Left lung (tissue), 10 donors: ENCODE measurements around the gene PAFAH1B2. TPM values are rescaled to one million over a fixed set of nuclear protein-coding genes. Genes with fewer than 3 reads are reported as not detected.
A peak's percentile ranks its signal among the peaks of the same experiment; 100 is the strongest.

Experiments
- ATAC-seq: fragments of 200-7000 bp; cut with Tn5 transposase; one replicate; pipeline ENCODE4 v1.9.1; 2020; ENCODE audit warnings: moderate library complexity
- DNase-seq, 4 donors: peaks; one replicate each; pipeline ENCODE4 v3.0.0-alpha.2; 2013 to 2020
- H3K27ac ChIP-seq, 2 donors: fragments of 200-600 bp; sonication (generic) in 1 of 2; one replicate each; pipeline versions ENCODE4 v1.5.0 to v1.8.0; 2020 to 2021
- H3K27me3 ChIP-seq, 2 donors: fragments of 200-600 bp; sonication (generic) in 1 of 2; one replicate each; pipeline versions ENCODE4 v1.5.0 to v1.8.0; 2020 to 2021
- H3K36me3 ChIP-seq, 2 donors: fragments of 200-600 bp; sonication (generic) in 1 of 2; one replicate each; pipeline versions ENCODE4 v1.5.0 to v1.8.0; 2020 to 2021
- H3K4me1 ChIP-seq, 2 donors: fragments of 200-600 bp; one replicate each; pipeline ENCODE4 v1.8.0; 2021
- H3K4me3 ChIP-seq, 2 donors: fragments of 200-600 bp; sonication (generic) in 1 of 2; one replicate each; pipeline versions ENCODE4 v1.5.0 to v1.8.0; 2020 to 2021; ENCODE audit warnings: mild to moderate bottlenecking in 1 of 2
- H3K9me3 ChIP-seq, 2 donors: fragments of 200-600 bp; sonication (generic) in 1 of 2; one replicate each; pipeline versions ENCODE4 v1.5.0 to v1.8.0; 2020 to 2021
- CTCF ChIP-seq, 2 donors: fragments of 200-600 bp; sonication (generic) in 1 of 2; IDR thresholded peaks; one replicate each; pipeline versions ENCODE4 v1.5.0 to v1.8.0; 2021; ENCODE audit warnings: antibody characterized with exemption in 2 of 2
- intact Hi-C, 2 donors: fragments of 100-400 bp; cut with DNase I; formaldehyde crosslinking; loops; one replicate each; pipeline versions ENCODE4 v1.11.2 to v1.14.2; 2022
- polyA plus RNA-seq, 6 donors: library from polyadenylated mRNA; unstranded; fragments of 120-200 nt; gene quantifications; one replicate each; pipeline ENCODE4 v1.2.1, GENCODE V29; 2013; ENCODE audit not compliant: insufficient read length in 6 of 6
- total RNA-seq, 2 donors: library from RNA; stranded (reverse); fragmentation: NEBNext Ultra II Directional; extraction: Animal tissue kit (Norgen Biotek cat#: 25700); gene quantifications; one replicate each; pipeline ENCODE4 v1.2.1, GENCODE V29; 2021
- donor health status: DM: no; HTN: yes; CAD: no.
- donor health status: DM: no; HTN: no; CAD: no.

PAFAH1B2 gene
- total and polyA plus RNA-seq, 8 donors: 58.9 to 82.3 (median 67.5) TPM

- no peak for TF ChIP-seq CTCF (IDR thresholded peaks at IDR 0.05)
- H3K36me3 ChIP-seq: peaks cover 0 to 94% of the 10 kb centered on the region in 2 donors
- peak; percentile 70 for ATAC-seq
These were observed 77.9 kb downstream of the PAFAH1B2 start for GRCh38 chr11:117221775-117222517.

GRCh38 chr11:117222991-117223740 lies 79.1 kb downstream of the PAFAH1B2 start:
- DNase-seq (no peak), ATAC-seq (no peak)
- Histone ChIP-seq H3K27ac (no peak overlapping the region), H3K27me3 (no peaks in the 10 kb centered on the region), H3K9me3 (no peaks in the 10 kb centered on the region), H3K4me1 (peaks cover 12 to 20% of the 10 kb centered on the region in 2 donors), H3K36me3 (peaks cover 0 to 94% of the 10 kb centered on the region in 2 donors), H3K4me3 (no peak overlapping the region)
- intact Hi-C loops: no loop called here
- TF ChIP-seq CTCF (IDR thresholded peaks at IDR 0.05): no peak

More at GRCh38 chr11:117221775-117222517, 77.9 kb downstream of the PAFAH1B2 start:
- Histone ChIP-seq H3K4me3 (no peak overlapping the region), H3K9me3 (no peaks in the 10 kb centered on the region), H3K27ac (peak overlapping the region in 1 of 2 donors; percentile 69), H3K4me1 (peaks cover 12 to 20% of the 10 kb centered on the region in 2 donors), H3K27me3 (no peaks in the 10 kb centered on the region)
- peak in 1 of 4 donors; percentile 41 for DNase-seq
- intact Hi-C loops: no loop called here

GRCh38 chr11:117223741-117224689 lies 79.9 kb downstream of the PAFAH1B2 start:
- H3K27ac ChIP-seq: no peak overlapping the region
- ATAC-seq (no peak), DNase-seq (no peak)
- intact Hi-C loops: no loop called here
- H3K4me3 ChIP-seq: no peak overlapping the region
- peaks cover 0 to 94% of the 10 kb centered on the region in 2 donors for H3K36me3 ChIP-seq
- H3K27me3 ChIP-seq: no peaks in the 10 kb centered on the region
- H3K9me3 ChIP-seq: no peaks in the 10 kb centered on the region
- no peak for TF ChIP-seq CTCF (IDR thresholded peaks at IDR 0.05)
- H3K4me1 ChIP-seq: peaks cover 12 to 20% of the 10 kb centered on the region in 2 donors

DNA sequence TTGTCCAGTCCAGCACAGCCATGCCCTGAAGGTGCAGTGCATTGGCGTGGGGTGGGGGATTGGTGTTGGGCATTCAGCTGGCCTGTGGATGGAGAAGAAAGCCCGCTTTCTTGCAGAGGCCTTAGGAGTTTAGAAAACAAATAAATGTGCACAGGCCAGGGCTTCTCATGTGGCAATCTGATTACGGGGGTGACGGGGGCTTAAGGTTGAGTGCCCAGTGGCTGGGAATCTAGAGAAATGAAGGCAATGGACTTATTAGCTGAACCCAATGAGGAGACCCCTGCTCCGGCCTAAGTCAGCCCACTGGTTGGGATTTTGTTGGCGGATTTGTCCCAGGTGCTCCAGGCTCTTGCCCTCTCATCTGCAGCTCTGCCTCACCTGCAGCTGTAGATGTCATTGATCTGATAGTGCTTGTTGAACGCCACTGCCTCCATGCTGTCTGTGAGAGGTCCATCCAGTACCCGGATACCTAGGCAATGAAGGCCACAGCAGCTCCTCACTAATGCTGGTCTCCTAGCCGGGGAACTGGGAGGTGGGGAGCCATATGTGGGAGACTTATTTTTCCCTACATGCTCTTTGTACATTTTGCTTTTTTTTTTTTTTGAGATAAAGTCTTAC lies 81.6 kb downstream of the PAFAH1B2 start:
- Histone ChIP-seq H3K4me3 (no peak overlapping the region), H3K36me3 (peaks cover 0 to 90% of the 10 kb centered on the region in 2 donors), H3K9me3 (no peaks in the 10 kb centered on the region), H3K27ac (no peak overlapping the region), H3K27me3 (no peaks in the 10 kb centered on the region), H3K4me1 (peaks cover 16 to 29% of the 10 kb centered on the region in 2 donors)
- no peak for TF ChIP-seq CTCF (IDR thresholded peaks at IDR 0.05)
- intact Hi-C loops: no loop called here
- DNase-seq (no peak), ATAC-seq (no peak)

Other genes with a start within 250 kb of the PAFAH1B2 start
- gene SIK3, start 45.9 kb upstream of the PAFAH1B2 start, total RNA-seq: 10 to 100 TPM; 28.0 to 49.6 TPM
- gene SIK3, start 45.9 kb upstream of the PAFAH1B2 start, polyA plus RNA-seq: 10 to 100 TPM; 31.4 to 40.2 (median 35.9) TPM
- gene SIDT2, start 34.5 kb downstream of the PAFAH1B2 start, total RNA-seq: 100 to 1,000 TPM in 1 of 2 donors, 10 to 100 TPM in 1; 66.1 to 112 TPM
- 10 to 100 TPM; 29.2 to 34.5 (median 32.8) TPM for gene SIDT2, start 34.5 kb downstream of the PAFAH1B2 start, polyA plus RNA-seq
- 100 to 1,000 TPM; 505 to 763 TPM for gene TAGLN, start 55.1 kb downstream of the PAFAH1B2 start, total RNA-seq
- 100 to 1,000 TPM; 104 to 262 (median 149) TPM for gene TAGLN, start 55.1 kb downstream of the PAFAH1B2 start, polyA plus RNA-seq
- gene PCSK7, start 87.8 kb downstream of the PAFAH1B2 start, total RNA-seq: 10 to 100 TPM; 65.8 to 77.8 TPM
- gene PCSK7, start 87.8 kb downstream of the PAFAH1B2 start, polyA plus RNA-seq: 10 to 100 TPM; 24.5 to 33.1 (median 27.7) TPM
- 10 to 100 TPM; 21.5 to 22.3 TPM for gene RNF214, start 88.4 kb downstream of the PAFAH1B2 start, total RNA-seq
- gene RNF214, start 88.4 kb downstream of the PAFAH1B2 start, polyA plus RNA-seq: 10 to 100 TPM; 29.4 to 37.1 (median 31.5) TPM
- 1 to 10 TPM; 6.4 to 9.0 TPM for gene BACE1-AS, start 147.1 kb downstream of the PAFAH1B2 start, total RNA-seq
- 10 to 100 TPM; 21.2 to 24.3 (median 22.5) TPM for gene BACE1-AS, start 147.1 kb downstream of the PAFAH1B2 start, polyA plus RNA-seq
- gene BACE1, start 172.0 kb downstream of the PAFAH1B2 start, total RNA-seq: 10 to 100 TPM; 24.1 to 39.5 TPM
- 10 to 100 TPM; 40.7 to 50.2 (median 48.1) TPM for gene BACE1, start 172.0 kb downstream of the PAFAH1B2 start, polyA plus RNA-seq
- gene CEP164, start 183.6 kb downstream of the PAFAH1B2 start, total RNA-seq: 10 to 100 TPM; 27.4 to 31.0 TPM
- gene CEP164, start 183.6 kb downstream of the PAFAH1B2 start, polyA plus RNA-seq: 10 to 100 TPM; 31.6 to 43.6 (median 37.4) TPM